NB4 (cell line): ENCODE results near the gene NYAP2.

Source experiments
- MYC ChIP-seq: IDR thresholded peaks from 2 replicates; pipeline ENCODE4 v1.6.1; 2011; ENCODE audit warnings: low read depth, low read length
- TF ChIP-seq, protein P1 (sequence below): IDR thresholded peaks from one replicate; pipeline ENCODE4 v1.5.1; 2012; ENCODE audit warnings: low read depth, low read length

DNA sequence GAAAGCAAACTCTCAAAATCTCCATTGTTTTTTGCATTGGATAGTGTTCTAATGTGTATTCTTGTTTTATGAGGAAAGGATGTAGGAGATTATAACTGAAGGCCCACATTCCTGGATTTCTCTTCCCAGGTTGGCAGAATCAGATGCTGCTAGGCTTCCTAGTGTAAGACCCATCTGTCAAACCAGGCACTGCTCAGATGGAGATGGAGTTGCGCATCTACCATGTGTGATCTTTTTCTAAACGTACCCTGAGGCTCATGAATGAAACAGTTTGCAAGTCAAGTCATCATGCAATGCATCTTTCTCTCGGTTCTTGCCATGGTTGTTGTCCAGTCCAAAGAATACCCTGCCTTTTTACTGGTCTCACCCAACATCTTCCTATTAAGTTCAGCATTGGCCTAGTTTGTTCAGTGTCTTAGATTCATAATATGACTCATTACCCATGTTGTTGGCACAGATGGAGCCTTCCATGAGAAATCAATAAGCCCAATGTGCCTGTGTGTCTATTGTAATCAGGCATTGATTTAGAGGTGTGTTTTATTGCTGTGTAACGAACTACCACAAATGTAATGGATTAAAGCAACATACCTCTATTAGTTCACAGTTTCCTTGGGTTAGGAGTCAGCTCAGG is 127.4 kb downstream of the NYAP2 start:
- TF ChIP-seq, protein P1, sequence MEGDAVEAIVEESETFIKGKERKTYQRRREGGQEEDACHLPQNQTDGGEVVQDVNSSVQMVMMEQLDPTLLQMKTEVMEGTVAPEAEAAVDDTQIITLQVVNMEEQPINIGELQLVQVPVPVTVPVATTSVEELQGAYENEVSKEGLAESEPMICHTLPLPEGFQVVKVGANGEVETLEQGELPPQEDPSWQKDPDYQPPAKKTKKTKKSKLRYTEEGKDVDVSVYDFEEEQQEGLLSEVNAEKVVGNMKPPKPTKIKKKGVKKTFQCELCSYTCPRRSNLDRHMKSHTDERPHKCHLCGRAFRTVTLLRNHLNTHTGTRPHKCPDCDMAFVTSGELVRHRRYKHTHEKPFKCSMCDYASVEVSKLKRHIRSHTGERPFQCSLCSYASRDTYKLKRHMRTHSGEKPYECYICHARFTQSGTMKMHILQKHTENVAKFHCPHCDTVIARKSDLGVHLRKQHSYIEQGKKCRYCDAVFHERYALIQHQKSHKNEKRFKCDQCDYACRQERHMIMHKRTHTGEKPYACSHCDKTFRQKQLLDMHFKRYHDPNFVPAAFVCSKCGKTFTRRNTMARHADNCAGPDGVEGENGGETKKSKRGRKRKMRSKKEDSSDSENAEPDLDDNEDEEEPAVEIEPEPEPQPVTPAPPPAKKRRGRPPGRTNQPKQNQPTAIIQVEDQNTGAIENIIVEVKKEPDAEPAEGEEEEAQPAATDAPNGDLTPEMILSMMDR, result no peak
- TF ChIP-seq MYC, result no peak
